ENCODE results near the gene HLCS.

DNA sequence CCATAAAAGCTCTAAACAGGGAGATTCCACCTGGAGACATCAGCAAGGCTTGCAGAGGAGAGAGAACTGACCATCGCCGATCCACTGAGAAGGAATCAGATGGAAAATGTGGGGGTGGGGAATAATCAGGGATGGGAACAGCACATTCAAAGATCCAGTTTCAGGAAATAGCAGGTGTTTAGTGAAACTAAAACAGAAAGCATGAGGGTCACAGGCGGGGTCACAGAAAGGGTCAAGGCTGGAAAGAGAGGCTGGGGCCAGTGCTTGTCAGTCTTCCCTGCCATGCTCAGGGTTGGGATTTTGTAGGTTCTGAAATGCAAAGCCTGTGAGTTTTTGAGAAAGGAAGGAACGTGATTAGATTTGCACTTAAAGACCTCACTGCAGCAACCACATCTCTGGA lies 103.2 kb downstream of the HLCS start:
- TF ChIP-seq, protein P1, sequence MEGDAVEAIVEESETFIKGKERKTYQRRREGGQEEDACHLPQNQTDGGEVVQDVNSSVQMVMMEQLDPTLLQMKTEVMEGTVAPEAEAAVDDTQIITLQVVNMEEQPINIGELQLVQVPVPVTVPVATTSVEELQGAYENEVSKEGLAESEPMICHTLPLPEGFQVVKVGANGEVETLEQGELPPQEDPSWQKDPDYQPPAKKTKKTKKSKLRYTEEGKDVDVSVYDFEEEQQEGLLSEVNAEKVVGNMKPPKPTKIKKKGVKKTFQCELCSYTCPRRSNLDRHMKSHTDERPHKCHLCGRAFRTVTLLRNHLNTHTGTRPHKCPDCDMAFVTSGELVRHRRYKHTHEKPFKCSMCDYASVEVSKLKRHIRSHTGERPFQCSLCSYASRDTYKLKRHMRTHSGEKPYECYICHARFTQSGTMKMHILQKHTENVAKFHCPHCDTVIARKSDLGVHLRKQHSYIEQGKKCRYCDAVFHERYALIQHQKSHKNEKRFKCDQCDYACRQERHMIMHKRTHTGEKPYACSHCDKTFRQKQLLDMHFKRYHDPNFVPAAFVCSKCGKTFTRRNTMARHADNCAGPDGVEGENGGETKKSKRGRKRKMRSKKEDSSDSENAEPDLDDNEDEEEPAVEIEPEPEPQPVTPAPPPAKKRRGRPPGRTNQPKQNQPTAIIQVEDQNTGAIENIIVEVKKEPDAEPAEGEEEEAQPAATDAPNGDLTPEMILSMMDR (IDR thresholded peaks at IDR 0.05): no peak
- no peak for TF ChIP-seq POLR2A (IDR thresholded peaks at IDR 0.05)

Data from sigmoid colon (tissue), 3 donors.